NOMO-1 (cell line): ENCODE measurements around the gene ARIH1.

Experiments used
- DNase-seq, 2 experiments: peaks; one replicate each; lab custom pipeline; 2025; ENCODE audit not compliant: unreplicated experiment in 2 of 2; lab: John Stamatoyannopoulos, UW

ARIH1 gene

DNA sequence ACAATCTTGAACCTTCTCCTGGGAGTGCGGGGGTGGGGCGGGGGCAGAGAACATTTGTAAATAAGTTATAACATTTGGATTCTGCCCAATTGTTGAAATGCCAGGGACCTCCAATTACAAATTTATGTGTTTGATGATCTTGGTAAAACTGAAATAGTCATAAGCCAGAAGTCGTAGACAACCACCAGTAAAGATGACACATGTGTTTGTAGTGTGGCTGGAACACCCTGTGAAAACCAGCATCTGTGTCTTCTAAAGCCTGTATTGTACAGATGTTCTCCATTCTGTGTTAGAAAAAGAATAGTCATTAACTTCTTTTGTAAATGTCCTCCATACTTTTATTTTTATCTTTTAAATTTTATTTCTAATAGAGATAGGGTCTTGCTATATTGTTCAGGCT is 61.8 kb downstream of the ARIH1 start:
- no peak for DNase-seq

DNA sequence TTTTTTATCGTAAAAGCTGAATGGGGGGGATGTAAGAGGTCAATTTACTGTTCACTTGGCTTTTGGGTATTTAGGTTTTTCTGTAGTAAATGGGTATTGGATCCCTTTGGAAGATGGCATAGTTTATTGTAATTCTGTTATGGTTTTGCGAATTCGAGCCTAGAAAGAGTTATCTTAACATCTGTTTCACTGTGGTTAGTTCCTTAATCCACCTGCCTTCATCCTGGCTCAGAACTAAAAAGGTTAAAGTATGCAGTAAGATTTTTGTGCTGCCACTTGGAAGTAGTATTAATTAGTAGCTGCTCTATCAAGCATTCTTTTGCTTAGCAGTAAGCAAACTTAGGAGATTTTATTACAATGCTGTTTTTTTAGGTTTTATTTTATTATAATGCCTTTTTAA is 62.4 kb downstream of the ARIH1 start:
- DNase-seq: no peak

DNA sequence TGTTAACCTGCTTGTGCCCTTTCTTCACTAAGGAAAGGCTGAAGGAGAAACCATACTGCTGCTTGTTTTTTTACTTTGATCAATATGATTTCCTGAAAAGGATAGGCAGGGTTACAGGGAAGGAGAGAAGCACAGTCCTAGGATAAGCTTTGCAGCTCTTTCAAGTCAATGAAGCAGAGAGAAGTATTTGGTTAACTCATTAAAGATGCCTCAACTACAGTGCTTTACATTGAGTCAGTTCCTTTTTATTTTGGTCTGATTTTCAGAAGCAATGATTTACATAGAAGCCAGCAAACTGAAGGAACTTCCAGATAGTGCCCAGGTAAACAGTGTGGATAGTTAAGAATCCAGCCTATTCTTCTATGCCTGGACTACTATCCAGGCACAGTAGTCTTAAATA is 64.8 kb downstream of the ARIH1 start:
- DNase-seq: no peak

DNA sequence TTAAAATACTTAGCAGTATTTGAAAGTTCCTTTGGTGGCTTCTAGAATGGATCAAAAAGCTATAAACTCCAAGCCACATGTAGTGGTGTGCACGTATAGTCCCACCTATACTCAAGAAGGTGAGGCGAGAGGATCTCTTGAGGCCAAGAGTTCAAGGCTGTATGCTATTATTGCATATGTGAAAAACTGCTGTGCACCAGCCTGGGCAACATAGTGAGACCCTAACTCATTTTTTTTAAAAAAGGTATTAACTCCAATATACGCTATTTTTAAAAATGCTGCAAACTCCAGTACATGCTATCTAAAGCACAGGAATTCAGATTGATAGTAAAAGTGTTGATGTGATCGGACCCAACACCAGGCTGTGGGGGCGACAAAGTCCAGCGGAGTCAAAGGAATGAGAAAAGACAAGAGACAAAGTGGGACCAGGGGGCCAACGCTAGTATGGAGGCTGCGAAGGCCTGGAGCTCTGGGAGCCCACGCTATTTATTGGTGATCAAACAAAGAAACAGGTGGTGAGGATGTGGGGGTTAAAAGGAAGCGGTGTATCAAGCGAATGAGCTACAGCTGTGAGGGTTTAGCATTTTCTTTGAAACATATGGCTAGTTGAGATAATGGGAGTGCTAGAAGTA is 66.6 kb downstream of the ARIH1 start:
- no peak for DNase-seq

DNA sequence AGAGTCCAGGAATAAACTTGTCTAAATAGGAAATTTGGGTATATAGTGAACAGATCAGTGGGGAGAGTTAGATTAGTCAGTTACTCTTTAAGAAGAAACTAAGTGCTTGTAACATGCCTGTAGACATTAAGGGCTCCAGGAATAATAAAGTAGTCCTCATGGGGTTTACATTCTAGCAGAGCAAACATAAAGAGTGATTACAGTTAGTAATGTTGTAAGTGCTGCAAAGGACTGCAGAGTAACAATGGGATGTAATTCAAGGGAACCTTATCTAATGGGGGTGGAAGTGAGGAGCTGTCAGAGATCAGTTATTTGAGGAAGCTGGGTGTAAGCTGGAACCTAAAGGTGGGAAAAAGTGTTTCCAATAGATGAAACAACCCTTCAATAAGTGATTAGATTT is 67.5 kb downstream of the ARIH1 start:
- no peak for DNase-seq

DNA sequence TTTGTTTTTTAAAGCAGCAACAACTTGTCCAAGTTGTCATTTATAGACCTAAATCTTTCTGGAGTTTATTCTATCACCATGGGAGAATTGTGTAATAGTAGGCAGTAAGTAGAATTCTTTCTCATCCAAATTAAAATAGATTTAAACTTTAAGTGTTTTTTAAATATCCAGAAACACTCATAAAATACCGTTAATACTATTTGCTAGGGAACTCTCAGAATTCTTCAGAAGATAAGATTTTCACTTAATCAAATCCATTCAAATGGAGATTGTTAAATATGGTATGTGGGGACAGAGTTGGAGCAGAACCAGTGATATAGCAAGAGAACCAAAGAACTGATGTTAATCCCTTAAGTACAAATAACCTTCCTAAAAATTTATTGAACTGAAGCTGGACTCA is 71.0 kb downstream of the ARIH1 start:
- no peak for DNase-seq

DNA sequence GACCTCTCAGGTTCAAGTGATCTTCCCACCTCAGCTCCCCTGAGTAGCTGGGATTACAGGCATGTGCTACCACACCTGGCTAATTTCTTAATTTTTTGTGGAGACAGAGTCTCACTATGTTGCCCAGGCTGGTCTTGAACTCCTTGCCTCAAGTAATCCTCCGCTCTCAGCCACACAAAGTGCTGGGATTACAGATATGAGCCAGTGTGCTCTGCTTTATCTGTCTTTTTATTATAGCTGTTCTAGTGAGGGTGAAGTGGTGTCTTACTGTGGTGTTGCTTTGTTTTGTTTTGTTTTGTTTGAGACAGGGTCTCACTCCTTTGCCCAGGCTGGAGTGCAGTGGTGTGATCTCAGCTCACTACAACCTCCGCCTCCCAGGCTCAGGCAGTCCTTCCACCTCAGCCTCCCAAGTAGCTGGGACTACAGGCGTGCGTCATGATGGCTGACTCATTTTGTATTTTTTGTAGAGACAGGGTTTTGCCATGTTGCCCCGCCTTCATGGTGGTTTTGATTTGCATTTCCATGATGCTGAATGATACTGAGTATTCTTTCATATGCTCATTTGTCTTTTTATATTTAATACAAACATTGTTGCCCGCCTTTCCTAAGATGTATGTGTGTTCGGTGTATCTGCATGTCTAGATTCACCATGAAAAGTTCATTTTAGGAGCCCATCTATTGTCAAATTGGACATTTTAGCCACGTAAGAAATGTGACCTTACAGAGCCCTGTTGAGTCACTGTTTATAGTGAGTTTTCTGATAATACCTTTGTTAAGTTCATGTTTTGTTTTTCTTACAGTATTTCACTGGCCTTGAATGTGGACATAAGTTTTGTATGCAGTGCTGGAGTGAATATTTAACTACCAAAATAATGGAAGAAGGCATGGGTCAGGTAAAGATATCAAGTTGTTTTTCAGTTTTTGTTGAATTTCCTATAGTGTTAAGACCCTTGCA is 80.6 kb downstream of the ARIH1 start:
- no peak for DNase-seq

DNA sequence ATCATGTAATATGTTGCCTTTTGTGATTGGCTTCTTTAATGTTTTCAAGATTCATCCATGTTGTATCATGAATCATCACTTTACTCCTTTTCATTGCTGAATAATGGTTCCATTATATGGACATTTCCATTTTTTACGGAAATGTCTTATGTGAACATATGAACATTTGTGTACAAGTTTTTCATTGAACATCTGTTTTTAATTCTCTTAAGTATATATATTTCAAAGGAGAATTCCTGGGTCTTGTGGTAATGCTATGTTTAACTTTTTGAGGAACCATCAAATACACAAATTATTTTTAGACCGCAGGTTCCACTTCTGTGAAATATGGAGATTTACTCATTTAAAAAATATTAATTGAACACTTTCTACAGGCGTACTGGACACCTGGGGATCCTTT is 85.7 kb downstream of the ARIH1 start:
- peak; percentile 15 to 49 for DNase-seq

DNA sequence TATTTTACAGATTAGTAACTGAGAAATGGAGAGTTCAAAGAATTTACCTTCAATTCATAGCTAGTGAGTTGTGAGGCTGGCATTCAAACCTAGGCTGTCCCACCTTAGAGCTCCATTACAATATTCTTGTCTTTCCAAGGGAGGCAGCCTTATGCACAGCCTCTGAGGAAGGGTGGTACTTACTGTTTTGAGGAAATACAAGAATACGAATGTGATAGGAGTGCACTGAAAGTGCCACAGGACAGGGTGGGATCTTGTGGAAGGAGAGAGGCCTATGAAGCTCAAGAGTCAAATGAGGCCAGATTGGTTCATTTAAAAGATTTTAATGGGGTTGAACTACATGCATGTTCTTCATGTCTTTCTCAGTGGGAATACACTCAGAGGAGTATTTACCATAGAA is 86.3 kb downstream of the ARIH1 start:
- DNase-seq: no peak

DNA sequence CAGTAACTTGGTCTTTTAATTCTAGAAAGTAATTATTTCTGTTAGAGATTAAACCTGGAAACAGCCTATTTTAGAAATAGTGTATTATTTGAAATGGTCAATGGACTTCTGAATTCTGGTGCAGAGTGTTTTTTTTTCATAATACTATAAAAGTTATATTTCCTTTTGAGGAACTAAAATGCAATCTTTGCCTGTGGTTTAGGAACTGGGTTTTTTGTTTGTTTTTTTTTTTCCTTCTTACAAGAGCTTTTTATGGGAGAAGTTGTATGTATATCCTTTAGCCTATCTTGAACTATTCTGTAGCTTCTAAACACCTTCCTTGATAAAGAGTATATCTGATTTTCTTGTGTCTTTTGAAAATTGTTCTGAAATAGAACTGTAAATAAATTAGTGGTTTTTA is 88.3 kb downstream of the ARIH1 start:
- DNase-seq: peak in 1 of 2 experiments; percentile 48

DNA sequence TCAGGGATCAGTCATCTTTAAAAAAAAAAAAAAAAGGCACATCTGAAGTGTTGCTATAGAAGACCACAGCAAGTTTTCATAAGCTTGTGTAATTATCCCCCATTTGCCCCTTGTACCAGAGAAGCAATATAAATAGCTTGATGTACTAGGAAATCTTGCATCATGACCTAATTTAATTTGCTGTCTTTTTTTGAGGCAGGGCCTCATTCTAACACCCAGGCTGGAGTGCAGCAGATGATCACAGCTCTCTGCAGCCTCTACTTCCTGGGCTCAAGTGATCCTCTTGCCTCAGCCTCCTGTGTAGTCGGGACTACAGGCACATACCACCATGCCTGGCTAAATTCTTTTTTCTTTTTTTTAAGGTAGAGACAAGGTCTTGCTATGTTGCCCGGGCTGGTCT is 88.7 kb downstream of the ARIH1 start:
- DNase-seq: peak; percentile 45 to 49

DNA sequence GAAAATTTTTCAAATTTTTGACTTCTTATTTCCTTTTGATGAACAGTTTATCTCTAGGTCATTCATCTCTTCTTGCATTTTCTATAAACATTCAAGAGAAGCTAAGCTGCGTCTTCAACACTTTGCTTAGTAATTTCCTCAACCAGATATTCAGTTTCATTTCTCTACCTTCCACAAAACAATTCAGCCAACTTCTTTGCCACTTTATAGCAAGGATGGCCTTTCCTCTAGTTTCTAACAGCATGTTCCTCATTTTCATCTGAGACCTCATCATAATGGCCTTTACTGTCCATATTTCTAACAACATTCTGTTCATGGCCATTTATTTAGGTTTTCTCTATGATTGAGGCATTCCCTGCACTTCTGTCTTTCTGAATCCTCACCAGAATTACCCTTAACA is 90.0 kb downstream of the ARIH1 start:
- DNase-seq: peak; percentile 51 to 77

DNA sequence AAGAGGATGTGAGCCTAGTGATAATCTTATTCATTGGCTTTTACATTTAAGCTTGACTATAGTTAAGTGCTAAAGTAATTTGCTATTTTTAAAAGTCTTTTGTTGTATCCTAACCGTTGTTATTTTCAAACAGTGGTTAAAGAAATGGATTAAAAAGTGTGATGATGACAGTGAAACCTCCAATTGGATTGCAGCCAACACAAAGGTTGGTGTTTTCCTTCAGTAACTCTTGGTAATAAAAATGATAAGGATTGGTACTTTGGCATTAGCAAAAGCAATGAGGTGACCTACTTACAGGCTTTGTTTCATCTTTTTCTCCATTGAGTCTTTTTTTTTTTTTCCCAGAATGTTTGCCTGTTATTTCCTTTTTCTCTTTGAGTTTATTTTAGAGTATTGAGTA is 92.8 kb downstream of the ARIH1 start:
- no peak for DNase-seq

DNA sequence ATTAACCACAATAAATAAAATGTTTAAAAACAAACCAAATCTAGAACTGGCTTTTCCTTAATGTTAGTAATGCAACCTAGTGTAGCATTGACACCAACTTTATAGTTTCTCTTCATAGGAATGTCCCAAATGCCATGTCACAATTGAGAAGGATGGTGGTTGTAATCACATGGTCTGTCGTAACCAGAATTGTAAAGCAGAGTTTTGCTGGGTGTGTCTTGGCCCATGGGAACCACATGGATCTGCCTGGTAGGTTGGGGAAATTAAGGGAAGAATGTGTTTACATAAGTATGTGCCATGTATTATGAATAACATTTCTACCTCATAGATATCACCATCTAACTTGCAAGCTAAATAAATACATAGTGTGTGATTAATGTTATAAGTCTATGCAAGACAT is 95.9 kb downstream of the ARIH1 start:
- DNase-seq: no peak

DNA sequence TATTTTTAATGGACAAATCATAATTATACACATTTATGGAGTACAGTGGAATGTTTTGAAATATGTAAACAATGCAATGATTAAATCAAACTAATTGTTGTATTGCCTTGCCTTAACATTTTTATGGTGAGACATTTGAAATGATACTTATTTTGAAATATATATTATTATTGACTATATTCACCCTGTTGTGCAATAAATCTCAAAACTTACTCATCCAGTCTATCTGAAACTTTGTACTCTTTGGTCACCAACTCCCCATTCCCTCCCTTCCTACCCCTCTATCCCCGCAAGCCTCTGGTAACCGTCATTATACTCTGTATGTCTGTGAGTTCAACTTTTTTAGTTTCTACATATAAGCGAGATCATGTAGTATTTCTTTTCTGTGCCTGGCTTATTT is 105.7 kb downstream of the ARIH1 start:
- DNase-seq: no peak

DNA sequence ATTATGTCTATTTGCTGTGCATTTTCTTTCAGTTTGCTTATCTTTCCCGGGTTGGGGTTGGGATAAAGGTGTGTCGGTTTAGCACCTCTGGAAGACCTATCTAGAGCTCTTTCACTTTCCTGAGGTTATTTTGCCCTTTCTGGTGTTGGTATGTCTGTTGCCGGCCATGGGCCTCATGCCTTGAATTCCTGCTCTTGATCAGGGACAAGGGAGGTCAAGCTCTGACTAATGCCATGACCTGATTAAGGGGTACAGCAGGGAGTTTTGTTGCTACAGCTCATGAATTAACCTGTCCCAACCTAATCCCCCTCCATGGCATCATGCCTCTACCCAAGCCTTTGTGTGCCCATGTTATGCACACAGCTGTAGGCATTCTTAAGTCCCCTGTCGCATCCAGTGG is 109.9 kb downstream of the ARIH1 start:
- DNase-seq: no peak

DNA sequence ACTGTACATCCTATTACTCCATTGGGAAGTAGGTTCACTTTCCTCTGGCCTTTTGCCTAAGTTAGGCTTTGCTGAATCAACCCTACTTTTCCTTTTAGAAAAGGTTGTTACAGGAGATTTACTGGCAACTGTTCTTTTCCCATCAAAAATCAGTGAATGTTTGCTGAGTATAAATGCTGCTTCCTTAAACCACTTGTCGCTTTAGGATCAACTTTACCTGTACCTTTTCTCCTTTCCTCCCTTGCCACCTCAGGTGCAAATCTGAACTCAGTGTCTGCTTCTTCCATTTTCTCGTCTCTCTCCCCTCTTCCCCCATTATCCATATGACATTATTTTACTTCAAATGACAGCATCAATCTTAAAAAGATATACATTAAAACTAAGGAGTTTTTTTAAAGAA is 110.9 kb downstream of the ARIH1 start:
- no peak for DNase-seq

DNA sequence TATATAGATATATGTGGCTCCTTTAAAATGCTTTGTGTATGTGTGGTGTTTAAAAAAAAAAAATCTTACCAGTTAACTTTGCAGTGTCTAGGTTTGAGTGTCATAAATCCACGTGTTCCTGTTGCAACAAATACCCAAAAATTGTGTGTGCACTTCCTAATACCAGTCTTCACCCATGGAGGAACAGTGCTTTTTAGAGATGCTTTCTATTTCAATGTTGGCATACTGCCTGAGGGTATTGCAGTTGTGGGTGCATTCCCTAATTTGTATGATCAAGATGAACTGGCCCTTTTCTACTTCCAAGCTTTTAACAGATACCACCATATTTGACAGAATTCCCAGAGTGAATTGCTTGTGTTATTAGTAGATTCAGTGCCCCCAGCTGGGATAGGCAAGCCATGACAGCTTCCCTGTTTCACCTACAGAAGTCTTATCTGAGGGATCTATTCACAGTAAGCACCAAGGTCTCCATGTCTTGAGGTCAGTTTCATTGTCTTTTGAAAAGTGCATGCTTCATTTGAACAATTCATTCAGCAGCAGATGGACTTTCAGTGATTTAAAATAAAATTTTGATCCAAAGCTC is 111.4 kb downstream of the ARIH1 start:
- no peak for DNase-seq

DNA sequence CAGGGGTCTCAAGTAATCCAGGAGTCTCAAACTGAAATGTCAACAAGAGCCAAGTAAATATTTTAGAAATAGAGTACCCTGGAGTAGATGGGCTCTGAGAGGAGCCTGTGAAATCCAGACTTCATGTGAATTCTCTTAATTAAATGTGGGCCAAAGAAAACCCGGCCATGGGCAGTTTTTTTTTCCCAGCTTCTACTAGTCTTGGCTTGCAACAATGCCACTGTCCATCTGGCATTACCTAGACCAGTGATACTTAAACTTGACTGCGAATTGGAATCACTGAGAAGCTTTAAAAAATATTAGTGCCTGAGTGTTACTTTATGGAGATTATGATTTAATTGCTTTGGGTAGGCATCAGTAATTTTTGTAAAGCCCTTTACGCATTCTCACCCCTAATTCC is 114.0 kb downstream of the ARIH1 start:
- DNase-seq: no peak

DNA sequence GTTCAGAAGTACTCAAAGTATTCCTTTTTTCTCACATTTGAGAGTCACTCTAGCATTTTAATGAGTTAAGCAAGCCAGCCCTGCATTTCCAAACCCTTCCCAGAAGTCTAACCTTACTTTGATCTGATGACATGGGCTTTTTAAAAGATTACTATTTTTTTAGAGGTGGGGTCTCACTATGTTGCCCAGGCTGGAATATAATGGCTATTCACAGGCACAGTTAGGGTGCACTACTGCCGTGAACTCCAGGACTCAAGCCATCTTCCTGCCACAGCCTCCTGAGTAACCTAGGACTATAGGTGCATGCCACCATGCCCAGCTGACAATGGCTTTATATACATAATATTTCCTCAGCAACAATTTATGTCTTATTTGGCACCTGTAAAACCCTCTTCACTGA is 116.3 kb downstream of the ARIH1 start:
- DNase-seq: no peak

DNA sequence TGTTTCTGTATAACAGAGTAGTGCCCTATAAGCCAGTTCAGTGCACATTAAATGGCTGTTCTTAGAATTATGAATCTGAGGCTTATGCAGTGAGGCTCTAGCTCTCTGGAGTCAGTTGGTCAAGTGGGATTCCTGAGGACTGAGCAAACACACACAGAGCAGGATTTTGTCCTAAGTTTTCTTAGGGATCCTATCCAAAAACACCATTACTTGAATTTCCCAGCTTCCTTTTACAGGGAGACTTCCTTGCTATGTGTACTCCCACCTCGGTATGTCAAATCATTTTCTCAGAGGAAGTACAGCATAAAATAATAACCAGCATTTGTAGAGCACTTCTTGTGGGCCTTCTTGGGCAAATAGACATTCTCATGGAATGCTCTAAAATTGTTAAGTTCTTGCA is 117.2 kb downstream of the ARIH1 start:
- DNase-seq: no peak

DNA sequence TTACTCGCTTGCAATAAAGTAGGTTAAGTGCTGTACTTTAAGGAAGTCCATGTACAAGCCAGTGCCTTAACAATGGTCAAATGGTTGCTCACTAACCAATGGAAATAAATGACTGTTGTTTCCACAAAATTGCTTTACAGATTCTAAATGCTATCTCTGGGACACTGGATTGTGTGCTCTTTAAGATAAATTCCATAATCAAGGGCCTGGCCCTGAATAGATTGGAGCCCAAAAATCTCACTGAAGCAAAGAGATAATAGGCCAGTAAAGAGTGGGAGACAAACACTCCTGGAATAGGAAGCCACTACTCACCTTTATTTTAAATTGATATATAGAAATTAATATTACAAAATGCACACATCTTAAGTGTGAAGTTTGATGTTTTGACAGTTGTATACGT is 118.0 kb downstream of the ARIH1 start:
- no peak for DNase-seq
